T1000 (cell line): ENCODE results near the gene MREG.
A peak's percentile ranks its signal among the peaks of the same experiment; 100 is the strongest.
"Not testable (repeated sequence)": the region's sequence is repeated elsewhere in the genome, so short reads cannot be mapped to it uniquely, and the experiment has no call there.

Source experiments
- DNase-seq: peaks from one replicate; lab custom pipeline; 2025; ENCODE audit warnings: mixed read lengths; lab: John Stamatoyannopoulos, UW

MREG gene

DNA sequence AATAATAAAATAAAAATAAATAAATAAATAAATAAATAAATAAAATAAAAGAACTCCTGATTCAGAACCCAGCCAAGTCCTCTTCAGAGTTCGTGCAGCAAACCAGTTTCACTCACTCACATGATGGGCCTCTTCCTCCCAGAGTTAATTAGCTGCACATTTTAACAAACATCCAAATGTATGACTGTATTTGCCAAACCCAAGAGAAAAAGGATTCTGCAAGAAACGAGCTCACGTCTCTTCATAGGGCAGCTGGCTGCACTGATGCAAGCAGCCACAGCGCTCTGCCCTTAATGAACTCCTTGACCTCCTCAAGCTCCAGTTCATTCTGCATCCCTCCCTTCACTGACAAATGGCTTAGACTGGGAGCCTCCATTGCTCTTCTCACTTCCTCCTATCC lies 55.1 kb downstream of the MREG start:
- DNase-seq, result no peak

DNA sequence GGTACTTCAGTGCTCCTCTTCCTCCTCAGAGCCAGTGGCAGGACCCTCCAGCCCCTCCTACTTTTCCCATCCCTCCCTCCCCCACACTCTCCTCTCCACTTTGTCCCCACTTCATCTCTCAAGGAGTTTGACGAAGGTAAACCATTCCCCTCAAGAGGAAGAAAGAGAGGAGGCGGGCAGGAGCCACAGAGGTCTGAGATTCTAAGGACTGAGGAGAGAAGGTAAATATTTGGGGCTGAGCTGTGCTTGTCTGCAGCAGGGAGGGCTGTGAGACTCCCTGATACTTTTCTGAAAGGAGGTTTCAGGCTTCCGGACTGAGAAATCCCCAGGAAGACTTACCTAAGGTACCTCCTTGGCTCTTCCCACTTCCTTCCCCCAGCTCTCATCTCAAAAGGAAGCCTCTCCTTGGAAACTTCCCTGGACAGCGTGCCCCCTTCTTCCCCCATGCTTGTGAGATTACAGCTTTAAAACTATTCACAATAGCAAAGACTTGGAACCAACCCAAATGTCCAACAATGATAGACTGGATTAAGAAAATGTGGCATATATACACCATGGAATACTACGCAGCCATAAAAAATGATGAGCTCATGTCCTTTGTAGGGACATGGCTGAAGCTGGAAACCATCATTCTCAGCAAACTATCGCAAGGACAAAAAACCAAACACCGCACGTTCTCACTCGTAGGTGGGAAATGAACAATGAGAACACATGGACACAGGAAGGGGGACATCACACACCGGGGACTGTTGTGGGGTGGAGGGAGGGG lies 55.8 kb downstream of the MREG start:
- not testable (repeated sequence) for DNase-seq

DNA sequence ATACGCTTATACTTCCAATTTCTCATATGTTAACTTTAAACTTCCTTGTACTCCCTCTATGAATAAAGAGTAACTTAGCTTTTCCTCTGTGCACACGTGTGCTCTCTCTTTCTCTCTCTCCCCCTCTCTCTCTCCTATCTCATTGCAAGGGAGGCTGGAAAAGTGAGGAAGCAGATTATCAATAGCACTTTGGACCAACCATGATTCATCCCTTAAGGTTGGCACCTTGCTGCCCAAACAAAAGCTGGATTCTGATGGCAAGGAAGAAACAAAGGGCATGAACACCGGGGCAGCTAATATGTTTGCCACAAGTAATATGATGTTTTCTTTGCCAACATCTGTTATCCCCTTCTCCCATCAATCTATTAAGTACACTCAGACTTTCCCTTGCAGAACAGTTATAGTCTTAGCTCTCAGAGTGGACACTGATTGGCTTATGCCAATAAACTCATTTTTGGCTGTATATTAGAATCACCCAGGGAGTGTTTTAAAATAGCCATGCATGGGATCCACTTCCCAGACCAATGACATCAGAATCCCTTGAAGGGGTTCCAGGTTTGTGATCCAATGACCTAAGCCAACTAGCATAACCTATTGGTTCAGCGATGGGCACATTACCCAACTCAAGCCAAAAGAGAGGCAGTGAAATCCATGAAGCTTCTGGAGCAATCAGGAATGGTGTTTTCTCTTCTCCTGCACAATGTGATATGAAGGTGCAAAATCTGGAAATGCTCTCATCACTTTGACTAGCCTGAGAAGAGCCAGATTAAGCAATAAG lies 60.3 kb downstream of the MREG start:
- no peak for DNase-seq

DNA sequence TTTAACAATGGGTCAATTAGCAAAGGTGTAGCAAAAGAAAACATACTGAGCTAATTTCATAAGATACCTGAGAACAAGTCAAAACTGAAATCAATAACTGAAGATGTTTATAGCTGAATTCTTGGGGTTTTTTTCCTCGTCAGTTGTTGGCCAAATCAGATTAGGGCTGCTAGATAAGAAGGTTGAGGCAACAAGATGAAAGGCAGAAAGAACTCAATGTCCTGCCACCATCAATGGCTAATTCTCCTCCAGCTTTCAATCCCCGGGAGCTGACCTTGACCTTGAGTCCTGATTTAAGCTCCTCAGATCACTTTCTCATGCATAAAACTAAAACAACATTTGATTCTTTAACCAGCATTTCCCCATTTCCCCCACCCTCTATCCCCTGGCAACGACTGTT lies 61.8 kb downstream of the MREG start:
- DNase-seq, result no peak

DNA sequence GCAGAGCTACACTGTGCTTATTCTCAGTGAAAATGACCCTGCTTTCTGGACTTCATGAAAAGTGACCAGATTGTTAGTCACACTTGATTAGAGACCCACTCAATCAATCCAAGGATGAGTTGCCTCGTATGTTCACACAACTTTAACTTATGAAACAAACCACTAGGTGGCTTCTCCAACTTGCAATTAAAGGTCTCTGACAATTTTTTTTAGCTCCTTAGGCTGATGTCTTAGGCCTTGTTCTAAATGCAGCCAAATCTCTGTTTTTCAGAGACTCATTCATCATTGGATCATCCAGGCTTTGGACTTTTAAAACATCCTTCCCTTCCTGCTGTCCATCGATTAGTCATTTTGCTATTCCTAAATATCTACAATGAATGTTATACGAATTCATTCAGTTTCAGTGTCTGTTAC lies 63.4 kb downstream of the MREG start:
- no peak for DNase-seq

DNA sequence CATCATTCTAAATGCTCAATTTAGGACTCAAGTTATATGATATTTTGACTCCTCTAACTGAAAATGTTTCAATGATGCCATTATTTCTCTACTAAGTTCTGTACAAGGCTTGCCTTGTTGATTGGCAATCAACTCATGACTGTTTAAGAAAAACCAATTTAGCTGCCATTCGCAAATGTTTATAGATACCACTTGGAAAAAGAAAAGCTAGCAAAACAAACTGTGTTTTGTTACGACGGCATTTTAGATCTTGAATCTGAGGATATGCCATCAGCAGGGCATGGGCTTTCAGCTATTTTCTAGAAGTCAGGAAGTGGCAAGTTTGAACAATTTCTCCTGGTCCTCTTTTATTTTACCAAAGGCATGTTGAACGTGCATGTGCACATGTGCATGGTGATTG lies 65.3 kb downstream of the MREG start:
- DNase-seq, result no peak

DNA sequence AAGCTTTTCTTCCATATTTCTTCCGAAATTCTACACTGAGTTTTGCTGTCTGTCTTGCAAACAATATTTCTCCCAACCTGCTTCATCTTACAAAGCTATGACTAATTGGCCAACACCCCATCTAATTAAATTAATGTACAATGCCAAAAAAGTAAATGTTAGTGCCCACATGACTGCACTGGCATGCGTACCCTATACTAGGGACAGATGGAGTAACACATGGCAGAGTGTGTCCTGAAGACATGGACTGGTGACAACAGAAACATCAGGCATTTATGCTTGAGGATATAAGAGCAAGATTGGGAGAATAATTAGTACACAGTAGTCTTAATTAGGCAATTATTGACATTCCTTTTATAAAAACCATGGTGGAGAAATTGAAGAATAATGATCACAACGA lies 66.8 kb downstream of the MREG start:
- no peak for DNase-seq

DNA sequence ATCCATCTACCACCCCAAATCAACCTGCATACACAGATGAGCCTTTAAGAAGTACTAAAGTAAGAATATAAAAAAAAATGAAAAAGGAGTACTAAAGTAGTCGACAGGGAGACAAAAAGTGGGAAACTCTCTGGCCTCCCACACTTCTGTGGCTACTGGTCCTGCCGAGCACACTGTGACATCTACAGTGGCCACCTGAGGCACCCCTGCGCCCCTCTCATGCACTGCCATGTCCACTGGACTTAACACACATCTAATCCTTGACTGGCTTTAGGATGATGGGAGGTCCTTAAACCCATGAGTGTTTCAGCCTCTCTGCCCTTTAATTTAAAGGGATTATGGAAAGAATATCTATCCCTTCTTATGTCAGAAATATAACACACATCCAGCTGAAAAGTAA lies 71.2 kb downstream of the MREG start:
- DNase-seq, result no peak

DNA sequence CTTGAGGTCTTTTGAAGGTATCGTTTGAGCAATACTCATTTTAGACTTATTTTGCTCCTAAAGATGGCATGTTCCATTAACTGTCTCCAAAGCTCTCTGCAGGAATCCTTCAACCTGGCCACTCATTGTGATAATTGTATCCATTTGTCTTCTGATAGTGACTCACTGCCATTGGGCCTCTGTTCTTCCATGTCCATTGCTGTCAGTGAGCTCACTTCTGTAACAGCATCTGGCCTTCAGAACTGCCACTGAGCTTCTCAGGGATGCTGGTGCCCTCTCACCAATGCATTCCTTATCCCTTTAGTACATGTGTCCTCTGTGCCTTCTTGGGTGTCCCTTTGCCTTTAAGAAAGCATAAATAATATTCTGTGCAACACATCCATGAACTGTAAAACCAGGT lies 71.6 kb downstream of the MREG start:
- DNase-seq, result no peak

DNA sequence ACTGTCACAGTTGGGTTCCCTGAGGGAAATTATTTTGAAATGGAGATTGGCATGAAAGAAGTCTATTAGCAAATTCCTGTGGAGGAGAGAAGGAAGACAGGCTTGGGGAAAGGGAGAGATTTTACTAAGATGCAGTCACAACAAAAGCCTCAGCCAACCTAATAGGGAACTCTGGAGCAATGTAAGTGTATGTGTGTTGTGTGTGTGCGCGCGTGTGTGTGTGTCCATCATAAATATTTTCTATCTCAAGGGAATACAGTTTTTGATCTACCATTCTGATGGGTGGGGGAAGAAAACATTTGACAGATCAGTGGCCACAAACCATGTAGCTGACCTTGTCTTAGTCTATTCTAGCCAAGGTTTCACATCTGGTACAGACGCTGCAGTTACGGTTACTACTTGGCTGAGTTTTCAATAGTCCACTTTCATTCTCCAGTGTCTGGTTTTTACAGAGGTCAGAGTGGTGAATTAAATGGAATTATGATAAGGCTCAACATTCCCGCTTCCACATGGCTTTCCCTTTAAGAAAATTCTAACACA lies 72.6 kb downstream of the MREG start:
- DNase-seq, result no peak

DNA sequence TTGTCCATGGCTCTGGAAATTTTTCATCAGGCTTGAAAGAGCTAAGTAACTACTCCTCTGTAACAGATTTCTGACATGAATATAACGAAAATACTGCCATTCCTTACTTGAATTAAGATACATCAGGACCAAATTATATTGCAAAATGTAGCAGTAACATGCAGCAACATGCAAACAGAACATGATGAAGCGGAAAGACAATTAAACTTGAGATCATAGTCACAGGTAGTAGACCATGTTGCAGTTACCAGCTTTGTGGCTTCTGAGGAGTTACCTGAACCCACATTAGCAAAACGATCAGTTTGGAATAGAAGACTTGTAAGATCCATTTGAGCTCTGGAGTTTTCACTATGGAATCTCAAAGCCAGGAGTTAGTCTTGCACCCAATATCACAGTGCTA lies 76.2 kb downstream of the MREG start:
- no peak for DNase-seq

DNA sequence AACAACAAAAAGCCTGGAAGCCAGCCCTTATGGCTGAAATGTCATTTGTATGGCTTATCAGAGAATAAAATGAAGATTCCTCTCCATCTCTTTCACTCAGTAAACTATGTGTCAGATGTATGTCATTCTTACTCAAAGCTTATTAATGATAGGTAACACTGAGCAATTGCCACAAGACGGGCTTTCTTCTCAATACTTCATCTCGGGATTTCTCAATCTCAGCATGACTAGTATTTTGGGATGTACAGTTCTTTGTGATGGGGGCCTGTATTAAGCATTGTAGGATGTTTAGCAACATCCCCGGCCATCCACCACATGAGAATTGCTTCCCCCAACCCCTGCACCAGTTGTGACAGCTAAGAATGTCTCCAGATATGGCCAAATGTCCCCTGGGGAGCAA lies 80.2 kb downstream of the MREG start:
- no peak for DNase-seq

DNA sequence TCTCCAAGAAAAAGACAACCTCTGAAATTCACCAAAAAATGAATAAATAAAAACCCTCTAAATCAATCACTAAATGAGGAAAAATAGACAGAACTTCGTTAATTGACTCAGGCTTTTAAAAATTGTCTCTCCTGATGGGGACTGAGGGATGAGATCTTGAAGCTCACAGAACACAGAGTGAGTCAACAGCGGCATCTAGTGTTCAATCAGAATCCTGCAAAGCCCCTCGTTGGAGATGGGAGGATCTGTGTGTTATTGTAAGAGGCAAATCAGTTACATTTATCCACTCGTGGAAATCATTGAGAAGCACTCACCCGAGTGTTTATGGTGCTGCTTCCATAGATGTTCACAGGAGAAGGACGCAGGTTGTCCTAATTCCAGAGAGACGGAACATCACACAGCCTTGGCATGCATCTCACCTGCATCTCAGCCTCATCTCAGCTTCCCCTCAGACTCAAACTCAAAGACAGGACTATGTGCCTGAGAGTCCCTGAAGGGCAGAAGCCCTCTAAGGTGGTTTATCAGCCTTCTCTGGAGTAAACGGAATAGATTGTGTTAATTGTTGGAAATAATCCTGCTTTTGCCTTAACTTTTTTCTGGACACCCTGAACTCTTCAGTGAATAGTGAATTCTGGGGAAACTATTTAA lies 82.0 kb downstream of the MREG start:
- peak; percentile 60 for DNase-seq

DNA sequence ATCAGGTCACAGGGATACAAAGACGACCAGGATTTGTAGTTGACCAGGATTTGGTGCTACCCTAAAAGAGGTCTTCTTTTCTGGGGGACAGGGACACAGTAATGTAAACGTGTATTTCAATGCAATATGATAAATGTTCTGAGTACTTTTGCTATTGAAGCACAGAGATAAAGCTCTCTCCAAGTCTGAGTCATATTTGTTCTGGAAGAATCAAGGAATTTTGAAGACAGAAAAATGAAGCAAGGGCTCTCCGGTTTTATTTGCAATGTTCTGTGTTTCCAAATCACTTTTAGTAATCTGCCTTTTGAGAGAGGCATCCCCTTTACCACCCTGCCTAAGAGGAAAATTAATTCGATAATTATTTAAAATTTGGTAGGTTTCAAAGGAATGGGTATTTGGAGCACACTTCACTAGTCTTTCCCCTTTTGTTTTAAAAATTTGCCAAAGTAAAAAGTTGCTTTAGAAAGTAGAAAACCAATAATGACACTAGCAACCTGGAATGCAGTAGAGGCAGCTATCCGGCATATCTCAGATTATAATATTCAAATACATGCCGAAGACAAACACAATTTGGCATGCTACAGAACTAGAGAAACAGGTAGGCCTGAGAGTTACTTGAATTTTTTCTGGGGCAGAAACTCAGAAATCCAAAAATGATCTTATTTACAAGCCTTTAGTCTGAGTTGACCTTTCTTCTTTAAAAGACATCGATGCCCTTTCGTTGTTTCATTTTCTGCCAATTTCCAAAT lies 82.7 kb downstream of the MREG start:
- DNase-seq, result no peak

DNA sequence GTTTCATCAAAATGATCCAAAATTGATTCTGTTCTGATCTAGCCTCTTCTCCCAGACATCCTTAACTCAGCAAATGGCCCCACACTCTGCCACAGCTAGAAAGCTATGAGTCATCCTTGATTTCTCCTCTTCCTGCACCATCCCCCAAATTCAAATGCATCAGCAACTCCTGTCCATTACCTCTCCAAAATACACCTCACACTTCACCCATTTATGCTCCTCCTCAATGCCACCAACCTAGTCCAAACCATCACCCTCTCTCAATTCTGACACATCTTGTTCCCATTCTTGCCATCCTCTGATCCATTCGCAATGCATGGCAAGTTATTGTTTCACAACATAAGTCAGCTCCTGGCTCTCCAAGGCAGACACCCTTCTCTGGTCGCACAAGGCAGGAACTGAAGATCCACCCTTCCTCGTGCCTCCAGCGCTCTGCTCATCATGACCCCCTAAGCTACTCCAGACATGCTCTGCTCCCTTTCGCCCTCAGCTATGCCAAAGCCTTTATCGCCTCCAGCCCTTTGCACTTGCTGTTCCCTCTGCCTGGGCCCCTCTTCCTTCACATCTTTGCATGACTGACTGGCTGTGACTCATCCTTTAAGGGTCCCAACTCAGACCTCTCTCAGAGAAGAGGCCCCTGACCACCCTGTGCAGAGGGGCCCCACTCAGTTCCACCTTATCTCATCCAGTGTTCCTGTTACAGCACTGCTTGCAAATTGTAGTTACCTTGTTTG lies 83.6 kb downstream of the MREG start:
- no peak for DNase-seq

DNA sequence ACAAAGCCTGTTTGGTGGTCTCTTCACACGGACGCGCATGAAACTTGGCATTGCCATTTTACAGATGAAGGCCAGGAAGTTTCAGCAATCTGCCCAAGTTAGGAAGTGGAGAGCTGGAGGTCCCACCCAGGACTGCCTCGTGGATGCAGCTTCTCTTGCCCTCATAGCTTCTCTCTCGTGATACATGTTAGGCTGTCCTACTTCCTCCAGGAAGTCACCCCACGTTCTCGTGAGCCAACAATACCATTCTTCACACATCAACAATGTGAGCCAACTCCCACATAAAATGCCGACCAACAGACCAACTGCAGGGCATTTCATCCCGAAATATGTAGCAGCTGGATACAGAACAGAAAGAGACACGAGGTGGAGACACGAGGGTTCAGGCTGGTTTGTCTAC lies 85.3 kb downstream of the MREG start:
- DNase-seq, result no peak

DNA sequence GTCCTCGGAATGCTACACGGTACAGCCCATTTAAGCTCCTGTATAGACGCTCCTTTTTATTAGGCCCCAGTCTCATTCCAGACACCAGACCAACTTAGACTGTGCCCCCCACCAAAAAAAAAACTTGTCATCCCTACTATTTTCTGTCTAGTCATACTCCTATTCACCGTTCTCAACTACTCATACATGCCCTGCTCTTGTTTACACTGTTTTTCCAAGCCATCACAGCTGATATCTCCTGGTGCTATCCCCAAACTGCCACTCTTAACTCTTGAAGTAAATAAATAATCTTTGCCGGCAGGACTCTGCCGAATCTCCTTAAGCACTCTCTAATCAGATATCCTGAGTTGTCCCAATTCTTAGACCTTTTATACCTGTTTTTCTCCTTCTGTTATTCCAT lies 86.4 kb downstream of the MREG start:
- DNase-seq, result not testable (repeated sequence)

DNA sequence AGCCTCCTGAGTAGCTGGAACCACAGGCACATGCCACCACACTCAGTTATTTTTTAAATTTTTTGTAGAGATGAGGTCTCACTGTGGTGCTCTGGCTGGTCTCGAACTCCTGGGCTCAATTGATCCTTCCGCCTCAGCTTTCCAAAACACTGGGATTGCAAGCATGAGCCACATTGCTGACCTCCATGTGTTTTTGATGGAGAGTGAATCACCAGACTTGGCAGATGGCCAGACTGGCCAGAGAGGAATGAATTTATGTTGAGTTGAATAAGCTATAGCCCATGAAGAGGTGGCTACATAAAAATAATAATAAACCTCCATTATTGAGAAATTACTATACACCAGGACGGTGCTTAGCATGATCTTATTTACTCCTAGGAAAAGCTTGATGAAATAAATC lies 91.5 kb downstream of the MREG start:
- peak; percentile 44 for DNase-seq

DNA sequence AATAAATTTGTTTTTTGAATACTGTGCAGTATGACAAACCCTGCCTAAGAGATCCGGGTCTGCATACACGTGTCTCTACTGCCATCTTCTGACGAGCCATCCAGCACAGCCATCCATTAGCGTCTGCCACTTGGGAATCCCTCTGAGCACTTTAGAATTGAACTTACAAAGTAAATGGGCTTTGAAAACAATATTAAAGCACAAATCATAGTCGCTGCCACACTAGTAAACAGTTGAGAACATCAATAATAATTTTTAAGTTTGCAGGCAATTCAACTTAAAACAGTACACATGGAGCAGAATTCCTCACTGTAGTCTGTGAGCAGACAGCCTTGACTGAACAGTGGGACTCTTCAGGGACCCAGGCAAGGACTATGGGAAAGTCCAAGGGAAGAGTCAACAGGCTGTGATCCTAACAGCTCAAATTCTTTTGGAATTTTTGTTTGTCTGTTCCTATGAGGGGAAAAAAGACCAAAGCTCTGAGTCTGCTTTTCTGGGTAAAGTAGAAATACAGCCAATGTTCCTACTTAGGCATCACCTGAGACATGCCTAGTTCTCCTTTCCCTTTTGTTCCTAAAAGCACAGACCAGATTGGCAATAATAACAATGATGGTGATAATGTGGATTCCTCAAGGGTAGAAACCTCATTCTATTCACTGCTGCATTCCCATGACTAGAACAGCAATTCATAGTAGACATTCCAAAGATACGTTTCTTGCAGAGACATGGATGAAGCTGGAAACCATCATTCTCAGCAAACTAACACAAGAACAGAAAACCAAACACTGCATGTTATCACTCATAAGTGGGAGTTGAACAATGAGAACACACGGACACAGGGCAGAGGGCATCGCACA lies 92.9 kb downstream of the MREG start:
- peak; percentile 31 for DNase-seq

DNA sequence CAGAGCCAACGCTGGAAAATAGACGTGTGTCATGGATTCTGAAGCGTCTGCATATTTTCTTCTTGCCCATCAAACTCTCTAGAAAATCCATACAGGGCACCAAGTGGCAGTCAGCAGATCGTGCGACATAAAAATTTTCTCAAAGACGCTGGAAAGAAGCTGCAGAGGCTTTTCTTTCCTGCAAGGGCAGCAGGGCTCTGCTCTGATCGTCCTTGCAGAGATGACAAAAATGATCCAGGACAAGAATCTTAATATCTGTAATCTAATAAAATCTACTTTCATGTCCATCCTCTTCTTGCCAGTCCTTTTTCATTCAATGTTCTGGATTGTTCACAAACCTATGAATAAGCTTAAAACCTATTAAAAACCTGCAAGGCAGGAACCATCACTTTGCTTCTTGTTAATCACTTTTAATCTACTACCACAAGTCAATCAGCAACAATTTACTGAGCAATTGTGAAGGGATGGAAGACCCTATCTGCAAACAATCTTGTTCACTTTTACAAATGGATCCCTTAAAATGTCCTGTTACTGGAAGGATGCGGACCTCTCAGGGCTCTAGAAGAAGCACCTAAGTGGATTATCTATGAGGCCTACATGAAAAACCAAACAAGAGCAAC lies 93.6 kb downstream of the MREG start:
- DNase-seq, result no peak
